ENCODE results near the gene NCKAP5. TPM values are rescaled to one million over a fixed set of nuclear protein-coding genes. Genes with fewer than 3 reads are reported as not detected.

The NCKAP5 gene
- total RNA-seq, 1 donor from 2014 or later = 7.7 TPM

GRCh38 chr2:133574620-133575019, 6.4 kb upstream of the NCKAP5 start:
- Mint-ChIP-seq H3K27me3 (no peaks in the 10 kb centered on the region), H3K9me3 (no peaks in the 10 kb centered on the region), H3K4me3 (no peak overlapping the region), H3K27ac (no peak overlapping the region), H3K4me1 (ENCODE audit: unreplicated experiment) (peaks cover 16% of the 10 kb centered on the region), H3K36me3 (no peaks in the 10 kb centered on the region)
- no peak for TF ChIP-seq CTCF (conservative IDR thresholded peaks at IDR 0.05)
- DNase-seq (ENCODE audit: extremely low spot score, unreplicated experiment) = no peak

- no peaks in the 10 kb centered on the region for H3K9me3 Mint-ChIP-seq
- no peak overlapping the region for H3K4me3 Mint-ChIP-seq
- no peaks in the 10 kb centered on the region for H3K36me3 Mint-ChIP-seq
- no peak overlapping the region for H3K27ac Mint-ChIP-seq
- peaks cover 2% of the 10 kb centered on the region for H3K27me3 Mint-ChIP-seq
- no peak for TF ChIP-seq CTCF (conservative IDR thresholded peaks at IDR 0.05)
- no peak for DNase-seq (ENCODE audit: extremely low spot score, unreplicated experiment)
- peaks cover 19% of the 10 kb centered on the region for H3K4me1 Mint-ChIP-seq (ENCODE audit: unreplicated experiment)
These were observed 5.9 kb upstream of the NCKAP5 start for GRCh38 chr2:133574186-133574585.

- peaks cover 22% of the 10 kb centered on the region for H3K4me1 Mint-ChIP-seq (ENCODE audit: unreplicated experiment)
- H3K4me3 Mint-ChIP-seq = no peak overlapping the region
- no peak for DNase-seq (ENCODE audit: extremely low spot score, unreplicated experiment)
- no peaks in the 10 kb centered on the region for H3K9me3 Mint-ChIP-seq
- no peak for TF ChIP-seq CTCF (conservative IDR thresholded peaks at IDR 0.05)
- H3K27ac Mint-ChIP-seq = no peak overlapping the region
- no peaks in the 10 kb centered on the region for H3K36me3 Mint-ChIP-seq
- H3K27me3 Mint-ChIP-seq = peaks cover 7% of the 10 kb centered on the region
These were observed 5.4 kb upstream of the NCKAP5 start for GRCh38 chr2:133573491-133574162.

GRCh38 chr2:133571249-133571648, 3.0 kb upstream of the NCKAP5 start:
- DNase-seq (ENCODE audit: extremely low spot score, unreplicated experiment) = no peak
- no peak for TF ChIP-seq CTCF (conservative IDR thresholded peaks at IDR 0.05)
- H3K27ac Mint-ChIP-seq = no peak overlapping the region
- peaks cover 20% of the 10 kb centered on the region for H3K27me3 Mint-ChIP-seq
- no peak overlapping the region for H3K4me3 Mint-ChIP-seq
- H3K36me3 Mint-ChIP-seq = no peaks in the 10 kb centered on the region
- no peaks in the 10 kb centered on the region for H3K9me3 Mint-ChIP-seq
- peaks cover 27% of the 10 kb centered on the region for H3K4me1 Mint-ChIP-seq (ENCODE audit: unreplicated experiment)

- no peak for TF ChIP-seq CTCF (conservative IDR thresholded peaks at IDR 0.05)
- Mint-ChIP-seq H3K9me3 (no peaks in the 10 kb centered on the region), H3K27ac (no peak overlapping the region), H3K4me1 (ENCODE audit: unreplicated experiment) (peaks cover 27% of the 10 kb centered on the region), H3K36me3 (no peaks in the 10 kb centered on the region), H3K4me3 (no peak overlapping the region), H3K27me3 (peaks cover 24% of the 10 kb centered on the region)
- DNase-seq (ENCODE audit: extremely low spot score, unreplicated experiment) = no peak
These were observed 2.3 kb upstream of the NCKAP5 start for GRCh38 chr2:133570542-133570941.
